ENCODE data around the gene DLEC1. TPM values are rescaled to one million over a fixed set of nuclear protein-coding genes. Genes with fewer than 3 reads are reported as not detected.
"Not testable (repeated sequence)": the region's sequence is repeated elsewhere in the genome, so short reads cannot be mapped to it uniquely, and the experiment has no call there.

The DLEC1 gene
- total RNA-seq, 4 donors from 2014 or later: 0.19 to 0.42 (median 0.37) TPM

- TF ChIP-seq CTCF (IDR thresholded peaks at IDR 0.05) (no peak), POLR2A (IDR thresholded peaks at IDR 0.05; ENCODE audit: low read depth) (no peak), POLR2AphosphoS5 (IDR thresholded peaks at IDR 0.05) (no peak), EP300 (IDR thresholded peaks at IDR 0.05) (no peak)
- peaks cover 0 to 7% (median 0%) of the 10 kb centered on the region in 4 donors for H3K27me3 ChIP-seq
- no peak for DNase-seq (ENCODE audit: extremely low spot score)
- intact Hi-C loops (cut with DNase I): no loop called here
- no peak overlapping the region for H3K4me3 ChIP-seq
- H3K9me3 ChIP-seq: no peaks in the 10 kb centered on the region
- H3K27ac ChIP-seq (replicated peaks in 1 of 4): no peak overlapping the region
- no peaks in the 10 kb centered on the region for H3K36me3 ChIP-seq
- WGBS: 73% methylated on average over 3 of the region's 3 CpGs
- H3K4me1 ChIP-seq: no peaks in the 10 kb centered on the region
Observed at GRCh38 chr3:38054499-38055001, 15.5 kb downstream of the DLEC1 start.

- H3K4me3 ChIP-seq: no peak overlapping the region
- H3K27ac ChIP-seq (replicated peaks in 1 of 4): no peak overlapping the region
- intact Hi-C loops (cut with DNase I): no loop called here
- no peak for DNase-seq (ENCODE audit: extremely low spot score)
- no peaks in the 10 kb centered on the region for H3K4me1 ChIP-seq
- no peaks in the 10 kb centered on the region for H3K9me3 ChIP-seq
- H3K27me3 ChIP-seq: peaks cover 0 to 4% (median 0%) of the 10 kb centered on the region in 4 donors
- TF ChIP-seq EP300 (IDR thresholded peaks at IDR 0.05): no peak
- no peak for TF ChIP-seq POLR2AphosphoS5 (IDR thresholded peaks at IDR 0.05)
- WGBS: 88% methylated on average over 2 of the region's 2 CpGs
- no peaks in the 10 kb centered on the region for H3K36me3 ChIP-seq
Observed at GRCh38 chr3:38059148-38059547, 20.1 kb downstream of the DLEC1 start.

- Histone ChIP-seq H3K27ac (replicated peaks in 1 of 4) (no peak overlapping the region), H3K9me3 (no peaks in the 10 kb centered on the region), H3K4me3 (no peak overlapping the region), H3K27me3 (peaks cover 0 to 4% (median 0%) of the 10 kb centered on the region in 4 donors), H3K4me1 (no peaks in the 10 kb centered on the region), H3K36me3 (no peaks in the 10 kb centered on the region)
- no peak for DNase-seq (ENCODE audit: extremely low spot score)
- no peak for TF ChIP-seq EP300 (IDR thresholded peaks at IDR 0.05)
- no peak for TF ChIP-seq POLR2AphosphoS5 (IDR thresholded peaks at IDR 0.05)
- no peak for TF ChIP-seq CTCF (IDR thresholded peaks at IDR 0.05)
- no peak for TF ChIP-seq POLR2A (IDR thresholded peaks at IDR 0.05; ENCODE audit: low read depth)
- 84% methylated on average over 5 of the region's 7 CpGs for WGBS
- intact Hi-C loops (cut with DNase I): no loop called here
Observed at GRCh38 chr3:38059591-38059990, 20.6 kb downstream of the DLEC1 start.

- 64% methylated on average over 2 of the region's 2 CpGs for WGBS
Observed at GRCh38 chr3:38062809-38063208, 23.8 kb downstream of the DLEC1 start.

DNA sequence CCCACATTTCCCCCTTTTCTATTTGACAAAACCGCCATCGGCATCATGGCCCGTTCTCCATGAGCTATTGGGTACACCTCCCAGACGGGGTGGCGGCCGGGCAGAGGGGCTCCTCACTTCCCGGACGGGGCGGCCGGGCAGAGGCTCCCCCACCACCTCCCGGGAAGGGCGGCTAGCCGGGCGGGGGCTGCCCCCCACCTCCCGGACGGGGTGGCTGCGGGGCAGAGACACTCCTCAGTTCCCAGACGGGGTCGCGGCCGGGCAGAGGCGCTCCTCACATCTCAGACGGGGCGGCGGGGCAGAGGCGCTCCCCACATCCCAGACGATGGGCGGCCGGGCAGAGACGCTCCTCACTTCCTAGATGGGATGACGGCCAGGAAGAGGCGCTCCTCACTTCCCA lies 25.4 kb downstream of the DLEC1 start:
- H3K9me3 ChIP-seq; DNase-seq (ENCODE audit: extremely low spot score); intact Hi-C loops (cut with DNase I); H3K4me1 ChIP-seq; H3K4me3 ChIP-seq; H3K27me3 ChIP-seq; H3K36me3 ChIP-seq; H3K27ac ChIP-seq (replicated peaks in 1 of 4): not testable (repeated sequence)
- WGBS: 97% methylated on average over 15 of the region's 32 CpGs

More at GRCh38 chr3:38062809-38063208, 23.8 kb downstream of the DLEC1 start:
- intact Hi-C loops (cut with DNase I): no loop called here
- Histone ChIP-seq H3K27ac (replicated peaks in 1 of 4) (no peak overlapping the region), H3K27me3 (peaks cover 0 to 4% (median 0%) of the 10 kb centered on the region in 4 donors), H3K4me1 (no peaks in the 10 kb centered on the region), H3K4me3 (no peak overlapping the region), H3K36me3 (no peaks in the 10 kb centered on the region), H3K9me3 (no peaks in the 10 kb centered on the region)
- DNase-seq (ENCODE audit: extremely low spot score): no peak
- TF ChIP-seq POLR2AphosphoS5 (IDR thresholded peaks at IDR 0.05) (no peak), CTCF (IDR thresholded peaks at IDR 0.05) (no peak), EP300 (IDR thresholded peaks at IDR 0.05) (no peak), POLR2A (IDR thresholded peaks at IDR 0.05; ENCODE audit: low read depth) (no peak)

All from esophagus muscularis mucosa (tissue), 4 donors.